Stomach (tissue), 9 donors: Measurements from ENCODE around the gene QRICH1. TPM values are rescaled to one million over a fixed set of nuclear protein-coding genes. Genes with fewer than 3 reads are reported as not detected.

ENCODE experiments used
- DNase-seq, 2 donors: peaks; one replicate each; pipeline versions ENCODE4 v3.0.0 to v3.0.0-alpha.2; 2013 to 2019
- H3K27ac ChIP-seq, 5 donors: fragments of 200-600 bp in 4 of 5; sonication (generic) in 4 of 5; one replicate each; pipeline ENCODE4 v1.5.1; 2013 to 2019; ENCODE audit warnings: mild to moderate bottlenecking in 1 of 5, moderate library complexity in 1 of 5
- H3K27me3 ChIP-seq, 3 donors: fragments of 200-600 bp; sonication (generic); one replicate each; pipeline ENCODE4 v1.5.1; 2017 to 2019; ENCODE audit warnings: mixed run types in 1 of 3
- H3K36me3 ChIP-seq, 4 donors: fragments of 200-600 bp; sonication (generic); 1 replicate in 3 of 4; 2 replicates in 1 of 4; pipeline ENCODE4 v1.5.1; 2016 to 2019
- H3K4me1 ChIP-seq, 4 donors: fragments of 200-600 bp; sonication (generic); one replicate each; pipeline ENCODE4 v1.5.1; 2016 to 2019
- H3K4me3 ChIP-seq, 4 donors: fragments of 200-600 bp; sonication (generic) in 3 of 4; one replicate each; pipeline ENCODE4 v1.5.1; 2016 to 2019; ENCODE audit warnings: mild to moderate bottlenecking in 1 of 4
- H3K9me3 ChIP-seq, 4 donors: fragments of 200-600 bp; sonication (generic); one replicate each; pipeline ENCODE4 v1.5.1; 2016 to 2019
- CTCF ChIP-seq, 7 experiments: fragments of 450-650 bp in 4 of 7; fragments of 200-600 bp in 3 of 7; sonication (generic) in 3 of 7; IDR thresholded peaks; one replicate each; pipeline ENCODE4 v1.5.1; 2016 to 2019; ENCODE audit warnings: antibody characterized with exemption in 7 of 7, control low read depth in 2 of 7, mild to moderate bottlenecking in 1 of 7
- EP300 ChIP-seq: sonication (generic); formaldehyde crosslinking; IDR thresholded peaks from one replicate; pipeline ENCODE4 v1.6.1; 2017; ENCODE audit warnings: antibody characterized with exemption
- POLR2A ChIP-seq, 4 donors: fragments of 450-650 bp; IDR thresholded peaks; one replicate each; pipeline ENCODE4 v1.6.1; 2016; ENCODE audit warnings: antibody characterized with exemption in 4 of 4, control low read depth in 2 of 4, mild to moderate bottlenecking in 1 of 4, moderate library complexity in 1 of 4
- POLR2AphosphoS5 ChIP-seq, 3 donors: sonication (generic); formaldehyde crosslinking; IDR thresholded peaks; one replicate each; pipeline ENCODE4 v1.6.1; 2016; ENCODE audit warnings: antibody characterized with exemption in 3 of 3
- WGBS, 5 donors: extraction: QIAGEN DNeasy Blood & Tissue Kit in 3 of 5; methylation state at CpG; one replicate each; pipeline versions ENCODE4 v1.1.5 to v1.1.7; 2013 to 2018; 5-methylcytosine and 5-hydroxymethylcytosine counted together
- intact Hi-C: fragments of 100-400 bp; cut with DNase I; formaldehyde crosslinking; loops from one replicate; pipeline ENCODE4 v1.15.1; 2023; ENCODE audit warnings: low total_unique reads
- polyA plus RNA-seq, 3 donors: library from polyadenylated mRNA; stranded (reverse); fragments of 200-250 nt; gene quantifications; one replicate each; pipeline ENCODE4 v1.2.3, GENCODE V29; 2013
- total RNA-seq, 5 donors: library from RNA; depleted of rRNA; stranded (reverse); fragments of >200 nt; gene quantifications; one replicate each; pipeline versions ENCODE4 v1.1.0 to v1.2.3, GENCODE V29; 2014 to 2016
- donor health status: healthy with polysubstance abuse.
- donor health status: Bipolar disorder and iron deficiency.
- donor health status: healthy.

QRICH1 gene
- total and polyA plus RNA-seq, 8 donors = 16.1 to 105 (median 38.8) TPM

GRCh38 chr3:49098910-49099630 is 5.2 kb upstream of the QRICH1 start:
- Histone ChIP-seq H3K27me3 (no peaks in the 10 kb centered on the region), H3K27ac (no peak overlapping the region), H3K4me3 (no peak overlapping the region), H3K9me3 (no peaks in the 10 kb centered on the region), H3K36me3 (peaks cover 54 to 80% (median 71%) of the 10 kb centered on the region in 4 donors), H3K4me1 (peaks cover 18 to 31% (median 23%) of the 10 kb centered on the region in 4 donors)
- TF ChIP-seq POLR2A (IDR thresholded peaks at IDR 0.05) = no peak
- TF ChIP-seq POLR2AphosphoS5 (IDR thresholded peaks at IDR 0.05) = no peak
- no peak for TF ChIP-seq CTCF (IDR thresholded peaks at IDR 0.05)
- TF ChIP-seq EP300 = no peak
- DNase-seq = no peak
- 82 to 94% (median 92%) methylated on average over 12 to 13 of the region's 13 CpGs for WGBS, 5 donors
- intact Hi-C loops = no loop called here

GRCh38 chr3:49098429-49098828 is 4.6 kb upstream of the QRICH1 start:
- TF ChIP-seq POLR2A (IDR thresholded peaks at IDR 0.05) (no peak), EP300 (no peak), CTCF (IDR thresholded peaks at IDR 0.05) (no peak), POLR2AphosphoS5 (IDR thresholded peaks at IDR 0.05) (no peak)
- intact Hi-C loops = no loop called here
- H3K4me3 ChIP-seq = no peak overlapping the region
- no peaks in the 10 kb centered on the region for H3K27me3 ChIP-seq
- H3K36me3 ChIP-seq = peaks cover 54 to 78% (median 71%) of the 10 kb centered on the region in 4 donors
- H3K4me1 ChIP-seq = peaks cover 12 to 24% (median 17%) of the 10 kb centered on the region in 4 donors
- DNase-seq = no peak
- no peak overlapping the region for H3K27ac ChIP-seq
- WGBS, 5 donors = 31 to 44% (median 34%) methylated on average over 4 to 5 of the region's 5 CpGs
- no peaks in the 10 kb centered on the region for H3K9me3 ChIP-seq

GRCh38 chr3:49092938-49093852 is 676 bp downstream of the QRICH1 start:
- WGBS, 5 donors = 0 to 1% (median 0%) methylated on average over 43 to 86 of the region's 86 CpGs
- intact Hi-C loops = no loop called here
- peaks cover 25 to 61% (median 58%) of the 10 kb centered on the region in 4 donors for H3K4me1 ChIP-seq

More at GRCh38 chr3:49092938-49093852, 676 bp downstream of the QRICH1 start:
- Histone ChIP-seq H3K4me3 (peak overlapping the region; percentile 94 to 100 (median 98)), H3K27me3 (no peaks in the 10 kb centered on the region), H3K9me3 (no peaks in the 10 kb centered on the region), H3K27ac (peak overlapping the region; percentile 97 to 99 (median 98)), H3K36me3 (peaks cover 10 to 40% (median 27%) of the 10 kb centered on the region in 4 donors)
- DNase-seq = peak; percentile 81 to 94
- TF ChIP-seq CTCF (IDR thresholded peaks at IDR 0.05) = no peak
